Stimulated activated CD4-positive, alpha-beta T cell treated with anti-CD3 and anti-CD28 coated beads, Interleukin-4, amount 100 ng/mL, for 4 hours (primary cell): ENCODE measurements around the gene MED15.
"Not testable (repeated sequence)": the region's sequence is repeated elsewhere in the genome, so short reads cannot be mapped to it uniquely, and the experiment has no call there.

Experiments
- DNase-seq, 2 experiments: peaks; one replicate each; pipeline ENCODE4 v3.0.0-alpha.2; 2020

MED15 gene

GRCh38 chr22:20484948-20485683 is 22.3 kb upstream of the MED15 start:
- DNase-seq, result no peak

- DNase-seq, result no peak
These were observed 21.2 kb upstream of the MED15 start for GRCh38 chr22:20486229-20486628.

DNA sequence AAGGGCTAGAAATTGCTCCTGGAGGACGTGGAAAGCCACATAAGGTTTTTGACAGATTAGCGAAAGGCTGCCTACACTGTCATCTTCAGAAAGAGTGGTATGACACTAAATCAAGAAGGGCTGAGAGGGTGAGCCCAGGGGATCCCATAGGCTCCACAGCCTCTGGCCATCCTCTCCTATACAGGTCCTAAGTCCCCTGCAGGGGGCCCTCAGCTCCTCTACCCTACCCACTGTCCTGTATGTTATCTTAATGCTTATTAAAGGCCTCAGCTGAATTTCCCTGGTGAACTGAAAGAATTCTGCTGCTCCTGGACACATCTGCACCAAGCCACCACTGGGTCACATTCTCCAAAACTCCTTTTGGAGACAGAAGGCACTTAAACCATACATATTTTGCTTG is 19.7 kb upstream of the MED15 start:
- DNase-seq, result no peak

GRCh38 chr22:20488946-20489345 is 18.5 kb upstream of the MED15 start:
- no peak for DNase-seq

DNA sequence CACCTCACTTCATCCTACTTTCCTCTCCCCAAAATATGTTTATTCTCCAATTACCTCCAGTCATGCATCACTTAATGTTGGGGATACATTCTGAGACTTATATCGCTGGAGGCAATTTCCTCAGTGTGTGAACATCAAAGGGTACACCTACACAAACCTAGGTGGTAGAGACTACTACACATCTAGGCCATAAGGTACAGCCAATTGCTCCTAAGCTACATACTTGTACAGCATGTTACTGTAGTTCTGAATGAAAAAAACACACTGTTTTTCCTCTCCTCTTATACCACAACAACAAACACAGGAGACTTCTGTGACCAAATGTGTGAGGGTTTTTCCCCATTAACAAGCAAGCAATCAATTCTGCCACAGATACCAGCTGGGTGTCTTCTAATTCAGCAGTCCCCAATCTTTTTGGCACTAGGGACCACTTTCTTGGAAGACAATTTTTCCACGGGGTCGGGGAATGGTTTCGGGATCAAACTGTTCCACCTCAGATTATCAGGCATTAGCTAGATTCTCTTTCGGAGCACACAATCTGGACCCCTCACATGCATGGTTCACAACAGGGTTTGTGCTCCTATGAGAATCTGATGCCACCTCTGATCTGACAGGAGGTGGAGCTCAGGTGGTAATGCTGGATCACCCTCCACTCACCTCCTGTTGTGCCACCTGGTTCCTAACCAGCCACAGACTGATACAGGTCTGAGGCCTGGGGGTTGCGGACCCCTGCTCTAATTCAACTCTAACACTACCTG is 17.0 kb upstream of the MED15 start:
- DNase-seq, result no peak

DNA sequence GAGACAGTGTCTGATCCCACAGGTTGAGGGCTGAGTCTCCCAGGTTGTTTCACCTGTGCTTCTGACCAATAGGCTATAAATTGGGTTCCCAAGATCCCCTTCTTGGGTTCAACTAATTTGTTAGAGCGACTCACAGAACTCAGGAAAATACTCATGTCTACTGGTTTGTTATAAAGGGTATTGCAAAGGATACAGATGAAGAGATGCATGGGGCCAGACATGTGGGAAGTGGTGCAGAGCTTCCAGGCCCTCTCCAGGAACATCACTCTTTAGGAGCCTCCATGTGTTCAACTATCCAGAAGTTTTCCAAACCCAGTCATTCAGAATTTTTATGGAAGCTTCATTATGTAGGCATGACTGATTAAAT is 16.5 kb upstream of the MED15 start:
- no peak for DNase-seq

GRCh38 chr22:20491346-20491745 is 16.1 kb upstream of the MED15 start:
- no peak for DNase-seq

- DNase-seq, result no peak
These were observed 12.2 kb upstream of the MED15 start, which contains the start of gene KLHL22 for GRCh38 chr22:20494978-20495860. KLHL22 (minus strand) TSS chr22:20495795; CDS start chr22:20489211, 6,584 bp downstream.

DNA sequence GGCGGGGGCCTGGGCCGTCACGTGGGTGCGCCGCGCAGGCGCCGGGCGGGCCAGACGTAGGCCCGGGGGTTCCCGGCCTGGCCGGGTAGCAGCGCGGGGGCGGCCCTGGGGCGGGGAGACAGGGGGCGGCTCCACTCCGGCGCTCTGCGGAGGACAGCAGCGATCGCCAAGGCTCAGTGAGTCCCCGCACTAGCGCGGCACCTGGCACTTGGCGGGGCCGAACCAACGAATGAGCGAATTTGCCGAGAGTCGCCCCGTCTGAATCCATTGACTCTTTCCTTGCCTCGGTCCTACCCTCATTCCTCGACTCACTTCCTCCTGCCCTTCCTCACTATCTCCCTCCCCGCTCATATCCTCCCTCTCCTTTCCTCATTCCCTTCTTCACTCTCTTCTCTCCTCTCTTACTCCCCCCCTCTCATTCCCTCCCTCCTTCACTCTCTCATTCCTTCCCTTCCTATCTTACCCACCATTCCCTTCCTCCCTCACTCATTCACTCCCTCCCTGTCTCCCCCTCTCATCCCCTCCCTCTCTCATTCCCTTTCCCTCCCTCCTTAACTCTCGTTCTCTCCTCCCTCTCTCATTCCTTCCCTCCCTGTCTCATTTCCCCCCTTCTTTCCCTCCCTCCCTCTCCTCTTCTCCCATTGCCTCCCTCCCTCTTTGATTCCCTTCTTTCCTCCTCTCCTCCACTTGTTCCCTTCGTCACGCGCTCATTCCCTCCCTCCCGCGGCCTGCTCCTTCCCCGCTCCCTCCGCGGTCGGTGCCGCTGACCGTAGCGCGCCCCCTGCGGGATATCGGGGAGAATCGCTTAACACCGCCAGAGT is 11.3 kb upstream of the MED15 start:
- peak; percentile 92 to 95 for DNase-seq

GRCh38 chr22:20497426-20497825 is 10.0 kb upstream of the MED15 start:
- no peak for DNase-seq

GRCh38 chr22:20498913-20499312 is 8.5 kb upstream of the MED15 start:
- no peak for DNase-seq

- no peak for DNase-seq
These were observed 7.6 kb upstream of the MED15 start for GRCh38 chr22:20499769-20500168.

GRCh38 chr22:20503816-20504215 is 3.6 kb upstream of the MED15 start:
- DNase-seq, result no peak

DNA sequence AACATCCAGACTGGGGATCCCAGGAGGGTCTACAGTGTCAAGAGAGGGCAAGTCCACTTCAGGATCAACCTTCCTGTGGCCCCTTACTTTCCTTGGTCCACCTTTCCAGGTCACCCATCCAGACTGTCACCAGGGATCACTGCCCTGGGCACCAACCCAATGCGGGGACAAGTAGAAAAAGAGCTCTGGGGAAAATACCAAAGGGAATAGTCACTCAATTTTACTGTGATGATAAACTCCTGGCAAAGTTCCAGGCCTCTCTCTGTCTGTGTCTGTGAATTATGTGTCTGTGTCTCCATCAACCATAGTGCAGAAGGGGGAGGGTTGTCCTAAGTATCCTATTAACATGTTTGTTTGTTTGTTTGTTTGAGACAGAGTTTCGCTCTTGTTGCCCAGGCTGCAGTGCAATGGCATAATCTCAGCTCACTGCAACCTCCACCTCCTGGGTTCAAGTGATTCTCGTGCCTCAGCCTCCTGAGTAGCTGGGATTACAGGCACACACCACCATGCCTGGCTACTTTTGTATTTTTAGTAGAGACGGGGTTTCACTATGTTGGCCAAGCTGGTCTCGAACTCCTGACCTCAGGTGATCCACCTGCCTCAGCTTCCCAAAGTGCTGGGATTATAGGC is 3.0 kb upstream of the MED15 start:
- not testable (repeated sequence) for DNase-seq

- DNase-seq, result no peak
These were observed 712 bp upstream of the MED15 start for GRCh38 chr22:20506543-20507252.

GRCh38 chr22:20508067-20508755 is 801 bp downstream of the MED15 start:
- not testable (repeated sequence) for DNase-seq

GRCh38 chr22:20508815-20509271 is 1.4 kb downstream of the MED15 start:
- DNase-seq, result no peak

GRCh38 chr22:20509344-20510047 is 2.1 kb downstream of the MED15 start:
- DNase-seq, result peak; percentile 45 to 65

DNA sequence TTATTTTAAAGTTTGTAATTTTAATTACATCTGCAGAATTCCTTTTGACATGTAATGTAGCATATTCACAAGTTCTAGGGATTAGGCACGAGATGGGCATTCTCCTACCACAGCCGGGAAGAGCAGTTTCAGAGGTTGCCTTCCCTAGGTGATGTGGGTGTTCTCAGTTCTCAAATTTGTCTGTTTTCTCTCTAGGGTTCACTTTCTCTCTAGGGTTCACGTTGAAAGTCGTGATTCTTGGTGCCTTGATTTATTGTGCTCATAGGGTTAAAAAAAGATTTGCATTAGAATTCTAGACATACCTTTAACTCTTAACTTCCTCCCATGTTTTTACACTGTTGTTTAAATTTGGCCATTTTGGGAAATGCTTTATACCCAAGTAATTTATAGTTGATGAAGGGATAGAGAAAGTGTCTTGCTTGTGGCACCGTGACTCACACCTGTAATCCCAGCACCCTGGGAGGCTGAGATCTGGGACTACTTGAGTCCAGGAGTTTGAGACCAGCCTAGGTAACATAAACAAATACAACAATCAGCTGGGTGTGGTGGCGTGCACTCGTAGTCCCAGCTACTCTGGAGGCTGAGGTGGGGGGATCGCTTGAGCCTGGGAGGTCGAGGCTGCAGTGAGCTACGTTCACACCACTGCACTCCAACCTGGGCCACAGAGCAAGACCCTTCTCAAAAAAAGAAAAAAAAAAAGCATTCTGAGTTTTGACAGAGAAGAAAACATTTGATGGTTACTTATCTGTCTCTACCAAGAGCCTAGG is 3.6 kb downstream of the MED15 start:
- DNase-seq, result no peak
